BJ (cell line): Measurements from ENCODE around the gene DQX1. TPM values are rescaled to one million over a fixed set of nuclear protein-coding genes. Genes with fewer than 3 reads are reported as not detected.
A peak's percentile ranks its signal among the peaks of the same experiment; 100 is the strongest.

Experiments
- CTCF ChIA-PET: fragments of 350-600 bp; formaldehyde crosslinking; extraction: SDS; loops from one replicate; lab custom pipeline; 2021; ENCODE audit warnings: antibody characterized with exemption, inconsistent platforms; lab: Yijun Ruan, JAX
- POLR2A ChIA-PET: fragments of 300-600 bp; sonication (Branson Sonifier 250); formaldehyde crosslinking; extraction: SDS; loops from one replicate; lab custom pipeline; 2021; ENCODE audit warnings: antibody characterized with exemption; lab: Charles Lee
- DNase-seq: peaks from one replicate; pipeline ENCODE4 v3.0.0-alpha.2; 2011; ENCODE audit warnings: low read depth
- H3K27me3 ChIP-seq: 2 replicates; pipeline ENCODE4 v1.6.0; 2011; ENCODE audit warnings: low read length; ENCODE audit not compliant: control insufficient read depth, insufficient read depth
- H3K36me3 ChIP-seq: 2 replicates; pipeline ENCODE4 v1.5.1; 2011; ENCODE audit warnings: low read length; ENCODE audit not compliant: control insufficient read depth, insufficient read depth
- H3K4me3 ChIP-seq: 2 replicates; pipeline ENCODE4 v1.5.1; 2011; ENCODE audit warnings: low read depth, mild to moderate bottlenecking, control low read depth, low read length
- polyA plus RNA-seq: library from polyadenylated mRNA; depleted of rRNA; stranded (reverse); fragments of >200 nt; gene quantifications from 2 replicates; pipeline ENCODE4 v1.2.3, GENCODE V29; 2011
- TF ChIP-seq, protein P1 (sequence below): IDR thresholded peaks from 2 replicates; pipeline ENCODE4 v1.5.1; 2011; ENCODE audit warnings: low read depth, mild to moderate bottlenecking, control low read depth, inconsistent platforms, low read length, moderate library complexity; ENCODE audit not compliant: insufficient read depth

The DQX1 gene
- polyA plus RNA-seq, 1 experiment = 0.12 TPM

DNA sequence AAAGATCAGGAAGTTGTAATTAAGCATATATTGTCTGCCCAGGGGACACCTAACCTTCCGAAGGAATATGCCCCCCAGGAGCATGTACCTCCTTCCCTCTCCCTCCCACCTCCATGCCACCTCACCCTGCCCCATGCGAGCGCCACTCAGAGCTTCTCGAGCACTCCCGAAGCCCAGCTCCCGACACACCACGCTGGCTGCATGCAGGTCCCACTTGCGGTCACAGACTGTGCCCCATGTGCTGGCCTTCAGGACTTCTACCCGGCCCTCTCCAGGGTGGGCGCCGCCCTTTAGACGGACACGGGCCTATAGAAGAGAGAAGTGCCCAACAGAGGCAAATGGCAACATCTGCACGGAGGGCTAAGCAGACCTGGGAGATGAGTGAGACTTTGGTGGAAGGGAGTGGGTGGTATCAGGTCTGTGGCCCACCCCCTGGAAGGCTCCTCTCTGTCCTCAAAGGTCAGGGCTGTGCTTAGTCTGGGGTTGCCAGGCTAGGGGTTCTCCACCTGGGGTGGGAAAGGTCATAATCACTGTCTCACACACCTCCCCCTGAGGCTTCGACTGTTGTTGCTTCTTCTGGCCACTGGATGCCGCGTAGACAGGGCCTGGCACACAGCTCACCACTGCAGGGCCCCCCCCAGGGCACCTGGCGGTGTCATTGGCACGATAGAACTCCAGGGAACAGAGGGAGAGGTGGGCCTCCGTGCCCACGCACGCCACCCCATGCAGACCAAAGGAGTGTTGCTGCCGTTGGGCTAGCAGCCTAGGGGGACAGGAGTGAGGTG lies 10.3 kb upstream of the DQX1 start:
- POLR2A ChIA-PET = no interaction called here
- Histone ChIP-seq H3K27me3 (no peaks in the 10 kb centered on the region), H3K36me3 (peaks cover 14% of the 10 kb centered on the region), H3K4me3 (no peak overlapping the region)
- TF ChIP-seq, protein P1, sequence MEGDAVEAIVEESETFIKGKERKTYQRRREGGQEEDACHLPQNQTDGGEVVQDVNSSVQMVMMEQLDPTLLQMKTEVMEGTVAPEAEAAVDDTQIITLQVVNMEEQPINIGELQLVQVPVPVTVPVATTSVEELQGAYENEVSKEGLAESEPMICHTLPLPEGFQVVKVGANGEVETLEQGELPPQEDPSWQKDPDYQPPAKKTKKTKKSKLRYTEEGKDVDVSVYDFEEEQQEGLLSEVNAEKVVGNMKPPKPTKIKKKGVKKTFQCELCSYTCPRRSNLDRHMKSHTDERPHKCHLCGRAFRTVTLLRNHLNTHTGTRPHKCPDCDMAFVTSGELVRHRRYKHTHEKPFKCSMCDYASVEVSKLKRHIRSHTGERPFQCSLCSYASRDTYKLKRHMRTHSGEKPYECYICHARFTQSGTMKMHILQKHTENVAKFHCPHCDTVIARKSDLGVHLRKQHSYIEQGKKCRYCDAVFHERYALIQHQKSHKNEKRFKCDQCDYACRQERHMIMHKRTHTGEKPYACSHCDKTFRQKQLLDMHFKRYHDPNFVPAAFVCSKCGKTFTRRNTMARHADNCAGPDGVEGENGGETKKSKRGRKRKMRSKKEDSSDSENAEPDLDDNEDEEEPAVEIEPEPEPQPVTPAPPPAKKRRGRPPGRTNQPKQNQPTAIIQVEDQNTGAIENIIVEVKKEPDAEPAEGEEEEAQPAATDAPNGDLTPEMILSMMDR = no peak
- CTCF ChIA-PET = no interaction called here
- no peak for DNase-seq

DNA sequence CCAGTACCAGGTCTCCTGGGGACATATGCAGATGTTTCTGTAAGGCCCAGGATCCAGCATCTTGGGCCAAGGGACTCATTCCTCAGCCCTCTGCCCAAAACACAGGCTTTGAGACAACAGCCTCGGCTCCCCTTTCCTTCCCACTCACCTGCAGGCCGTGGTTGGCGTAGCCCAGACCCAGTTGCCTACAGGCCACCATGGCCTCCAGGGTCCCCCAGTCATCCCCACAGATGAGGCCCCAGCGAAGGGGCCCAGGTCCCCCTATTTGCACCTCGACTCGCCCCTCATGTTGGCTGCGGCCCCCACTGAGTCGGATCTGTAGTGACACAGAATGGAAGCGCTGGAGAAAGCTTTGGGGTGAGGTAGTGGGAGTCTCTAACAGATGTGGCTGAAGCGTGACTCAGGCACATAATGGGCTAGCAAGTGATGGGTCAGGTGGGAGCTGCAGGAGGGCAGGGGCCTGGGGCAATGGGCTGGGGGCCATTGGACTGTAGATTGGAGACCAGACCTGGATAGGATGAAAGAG lies 9.5 kb upstream of the DQX1 start:
- no peak for DNase-seq
- H3K4me3 ChIP-seq = no peak overlapping the region
- ChIA-PET POLR2A (no interaction called here), CTCF (no interaction called here)
- no peaks in the 10 kb centered on the region for H3K27me3 ChIP-seq
- TF ChIP-seq, protein P1 = no peak
- peaks cover 11% of the 10 kb centered on the region for H3K36me3 ChIP-seq

DNA sequence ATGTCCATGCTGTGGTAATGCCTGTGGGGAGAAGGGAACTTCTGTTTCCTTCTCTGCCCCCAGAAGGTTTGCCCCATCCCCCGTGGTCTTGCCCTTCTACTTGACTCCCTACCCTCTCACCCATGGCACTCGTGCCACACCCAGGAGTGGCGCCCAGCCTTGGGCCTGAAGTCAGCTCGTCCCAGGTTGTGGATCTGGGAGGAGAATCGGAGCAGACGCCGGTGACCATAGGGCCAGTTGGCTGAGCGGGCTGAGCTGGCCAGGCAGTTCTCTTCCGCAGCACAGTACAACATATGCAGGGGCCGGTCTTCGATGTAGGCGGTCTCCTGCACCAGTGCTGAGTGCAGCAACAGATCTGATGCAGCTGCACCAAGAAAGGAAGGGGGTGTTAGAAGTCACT lies 8.4 kb upstream of the DQX1 start:
- Histone ChIP-seq H3K36me3 (peaks cover 8% of the 10 kb centered on the region), H3K27me3 (no peaks in the 10 kb centered on the region), H3K4me3 (no peak overlapping the region)
- POLR2A ChIA-PET = no interaction called here
- DNase-seq = no peak
- TF ChIP-seq, protein P1 = no peak
- CTCF ChIA-PET = interaction anchor here (2.1 to 2.8 kb wide), 2 partner anchors 52 to 55 kb away, joined by 5 to 12 read pairs; partner anchors contain the start of genes CCDC142 and TTC31

DNA sequence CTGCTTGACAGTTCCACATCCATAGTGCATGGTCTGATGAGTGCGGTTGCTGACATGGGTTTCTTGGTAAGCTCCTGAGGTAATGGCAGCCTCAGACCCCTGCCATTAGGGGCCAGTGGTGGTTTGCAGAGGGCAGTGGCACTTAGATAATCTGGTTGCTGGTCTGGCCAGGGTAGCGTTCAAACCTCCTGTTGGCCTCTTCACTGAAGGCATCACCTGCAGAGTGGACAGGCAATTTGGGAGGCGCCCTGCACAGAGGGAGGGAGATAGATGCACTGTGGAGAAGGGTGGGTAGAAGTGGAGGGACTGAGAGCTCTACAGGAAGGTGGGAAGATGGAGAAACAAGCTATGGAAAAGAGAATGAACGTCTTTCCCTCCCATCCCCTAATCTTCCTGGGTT lies 7.4 kb upstream of the DQX1 start:
- ChIA-PET POLR2A (interaction anchor here (0.9 kb wide), 1 partner anchor 55 kb away, joined by 3 read pairs; no protein-coding TSS in a partner anchor), CTCF (interaction anchor here (1.2 to 2.8 kb wide), 5 partner anchors 11 to 56 kb away, joined by 3 to 12 read pairs (median 5); partner anchors contain the start of genes CCDC142 and TTC31)
- TF ChIP-seq, protein P1 = no peak

DNA sequence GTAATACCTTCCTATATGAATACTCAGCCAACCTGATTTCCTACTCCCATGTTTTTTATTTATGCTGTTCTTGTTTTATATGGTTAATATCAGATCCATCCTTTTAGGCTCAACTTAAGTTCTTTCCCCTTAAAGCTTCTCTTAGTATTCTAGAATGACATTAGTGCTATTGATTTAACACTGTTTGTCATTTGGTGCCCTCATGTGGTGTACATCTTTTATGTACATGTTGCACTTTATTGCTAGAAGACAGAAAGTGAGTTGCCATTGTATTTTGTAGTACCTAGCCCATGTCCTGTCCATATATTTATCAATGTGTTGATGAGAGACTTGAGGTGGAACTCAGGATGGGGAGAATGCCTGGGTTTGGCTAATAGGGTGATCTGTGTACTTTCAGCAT lies 6.2 kb upstream of the DQX1 start:
- POLR2A ChIA-PET = no interaction called here
- DNase-seq = no peak

More for the DNA sequence above, 7.4 kb upstream of the DQX1 start:
- H3K36me3 ChIP-seq = peaks cover 8% of the 10 kb centered on the region; the same call in 1 of the 2 replicates
- DNase-seq = no peak
- H3K27me3 ChIP-seq = no peaks in the 10 kb centered on the region
- no peak overlapping the region for H3K4me3 ChIP-seq

More for the DNA sequence above, 6.2 kb upstream of the DQX1 start:
- TF ChIP-seq, protein P1 = peak; percentile 27; the same call in 1 of the 2 replicates
- CTCF ChIA-PET = interaction anchor here (0.6 to 2.8 kb wide), 12 partner anchors 7 to 1285 kb away, joined by 3 to 12 read pairs (median 4); partner anchors contain the start of genes CCDC142 and TTC31
- peaks cover 10% of the 10 kb centered on the region for H3K36me3 ChIP-seq
- H3K4me3 ChIP-seq = no peak overlapping the region
- H3K27me3 ChIP-seq = no peaks in the 10 kb centered on the region
